HG03280 (cell line): ENCODE data around the gene DDX31.

ENCODE experiments used
- ATAC-seq: cut with Tn5 transposase; IDR thresholded peaks from one replicate; pipeline ENCODE4 v1.9.1; 2021; ENCODE audit warnings: mild to moderate bottlenecking, moderate library complexity; ENCODE audit not compliant: unreplicated experiment

The DDX31 gene

DNA sequence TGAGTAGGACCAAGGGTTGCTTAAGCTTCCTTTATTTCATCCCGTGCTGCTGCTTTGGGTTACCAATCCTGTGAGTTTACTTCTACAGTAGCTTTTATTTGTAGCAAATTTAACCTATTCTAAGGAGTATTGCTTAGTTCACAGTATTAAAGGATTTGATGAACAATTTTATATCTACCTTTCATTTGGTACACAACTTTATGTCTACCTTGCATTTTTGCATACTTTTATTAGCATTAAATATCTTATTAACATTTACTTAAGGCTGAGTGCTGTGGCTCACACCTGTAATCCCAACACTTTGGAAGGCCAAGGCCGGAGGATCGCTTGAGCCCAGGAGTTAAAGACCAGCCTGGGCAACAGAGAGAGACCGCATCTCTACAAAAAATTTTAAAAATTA lies 4.7 kb upstream of the DDX31 start:
- no peak for ATAC-seq

DNA sequence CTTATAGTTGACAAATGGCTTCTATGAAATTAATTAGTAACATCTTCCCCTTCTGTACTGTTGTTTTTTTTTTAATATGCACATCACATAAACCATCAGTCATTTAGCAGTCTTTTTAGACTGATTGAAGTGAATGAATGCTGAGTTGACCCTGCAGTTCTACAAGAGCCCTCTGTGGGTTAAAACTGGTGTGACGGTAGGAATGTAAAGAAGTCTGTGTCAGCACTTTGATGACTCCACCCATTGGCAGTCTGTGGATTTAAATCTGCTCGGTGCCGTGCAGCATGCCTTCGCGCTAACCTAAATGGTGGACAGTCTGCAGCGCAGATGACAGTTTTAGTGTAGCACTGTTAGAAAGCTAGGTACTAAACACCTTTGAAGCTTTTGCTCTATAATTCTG lies 3.6 kb upstream of the DDX31 start:
- no peak for ATAC-seq

DNA sequence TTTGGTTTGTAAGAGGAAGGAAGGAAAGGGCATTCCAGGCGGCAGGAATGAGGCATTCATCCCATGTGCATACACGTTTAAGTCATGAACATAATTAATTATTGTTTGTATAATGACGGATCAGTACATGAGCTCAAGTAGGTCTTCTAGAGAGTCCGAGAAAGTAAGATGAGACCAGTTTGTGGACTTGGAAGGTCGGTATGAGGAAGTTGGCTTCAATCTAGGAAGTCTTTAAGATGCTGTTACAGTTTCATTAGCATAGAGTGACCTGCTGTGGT lies 2.6 kb upstream of the DDX31 start:
- ATAC-seq = no peak

DNA sequence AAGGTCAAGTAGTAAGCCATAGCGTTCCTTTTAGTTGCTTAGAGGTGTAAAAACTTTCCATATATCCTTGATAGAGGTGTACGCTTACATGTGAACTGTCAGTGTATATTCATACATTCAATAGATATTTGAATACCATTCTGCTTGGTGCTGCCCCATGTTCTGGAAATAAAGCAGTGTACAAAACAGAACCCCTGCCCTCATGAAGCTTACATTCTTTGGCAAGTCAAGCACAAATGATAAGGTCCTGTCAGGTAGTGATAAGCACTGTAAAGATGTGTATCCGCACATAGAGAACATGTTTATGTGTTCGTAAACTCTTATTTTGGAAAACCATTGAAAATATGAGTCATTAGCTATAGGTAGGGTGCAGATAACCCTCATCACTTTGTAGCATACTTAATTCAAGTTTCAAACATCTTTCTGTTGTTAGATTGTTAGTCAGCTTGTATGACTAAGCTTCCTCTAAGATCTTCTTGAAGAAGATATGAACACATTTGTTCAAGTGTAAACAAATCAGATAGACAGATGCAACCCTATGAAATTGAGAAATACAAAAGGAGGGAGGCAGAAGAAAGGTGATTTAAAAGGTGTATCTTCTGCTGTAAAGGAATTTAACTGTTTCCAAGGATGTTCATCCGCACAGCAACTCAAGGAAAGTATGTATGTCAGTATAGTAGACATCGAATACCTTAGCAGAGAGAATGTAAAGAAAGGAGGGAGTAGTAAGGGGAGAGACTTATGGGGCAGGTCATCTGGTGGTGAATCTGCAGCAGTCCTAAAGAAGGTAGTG lies 2.0 kb upstream of the DDX31 start:
- no peak for ATAC-seq

DNA sequence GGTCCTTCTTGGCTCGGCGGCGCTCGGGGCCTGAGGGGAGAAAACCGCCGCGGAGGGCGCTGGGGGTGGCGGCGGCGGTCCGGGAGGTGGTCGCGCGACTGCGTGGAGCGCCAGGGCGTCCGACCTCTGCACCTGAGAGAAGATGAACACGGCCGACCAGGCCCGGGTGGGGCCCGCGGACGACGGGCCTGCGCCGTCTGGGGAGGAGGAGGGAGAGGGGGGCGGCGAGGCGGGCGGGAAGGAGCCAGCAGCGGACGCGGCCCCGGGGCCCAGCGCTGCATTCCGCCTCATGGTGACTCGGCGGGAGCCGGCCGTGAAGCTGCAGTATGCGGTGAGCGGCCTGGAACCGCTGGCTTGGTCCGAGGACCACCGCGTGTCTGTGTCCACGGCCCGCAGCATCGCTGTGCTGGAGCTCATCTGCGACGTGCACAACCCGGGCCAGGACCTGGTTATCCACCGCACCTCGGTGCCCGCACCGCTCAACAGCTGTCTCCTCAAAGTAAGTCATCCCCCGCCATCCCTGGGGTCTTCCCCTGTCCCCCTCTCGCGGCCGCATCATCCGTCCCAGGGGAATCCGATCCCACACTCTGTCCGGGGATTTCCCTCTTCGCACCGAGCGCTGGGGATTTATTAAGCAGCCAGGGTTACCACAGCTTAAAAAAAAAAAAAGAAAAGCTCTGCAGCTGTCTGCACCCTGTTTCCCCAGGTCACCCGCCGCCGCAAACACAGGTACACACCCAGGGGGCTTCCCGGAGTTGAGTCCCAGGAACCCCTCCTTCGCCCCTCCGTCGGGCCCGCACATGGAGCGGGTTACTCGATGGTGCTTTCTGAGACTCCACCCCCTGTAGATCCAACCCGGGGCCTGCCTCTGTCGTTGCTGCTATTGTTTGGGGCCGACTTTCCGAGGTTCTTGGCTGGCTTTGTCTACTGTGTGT lies 941 bp upstream of the DDX31 start, which contains the start of gene GTF3C4:
GTF3C4 (plus strand) TSS at position 8 of the 935 bp plus-strand sequence; CDS start at position 143, 135 bp downstream.
- peak; percentile 26 for ATAC-seq

DNA sequence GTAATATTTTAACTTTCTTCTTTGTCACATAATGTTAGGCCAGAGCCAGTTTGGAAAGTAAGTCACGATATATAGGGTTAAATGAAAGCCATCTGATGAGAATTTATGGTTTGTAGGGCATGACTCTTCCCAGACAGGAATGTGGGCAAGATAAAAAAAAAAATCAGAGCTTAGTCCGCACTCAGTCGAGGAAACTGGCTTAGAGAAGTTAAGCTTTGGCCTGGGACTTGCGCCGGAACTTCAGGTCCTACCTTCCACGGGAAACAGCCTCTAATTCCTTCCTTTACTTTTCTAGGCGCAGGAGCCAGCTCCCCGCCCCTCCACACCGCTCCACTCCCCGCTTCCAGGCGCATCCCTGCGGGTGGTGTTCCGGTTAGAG lies 475 bp downstream of the DDX31 start:
- ATAC-seq = no peak

DNA sequence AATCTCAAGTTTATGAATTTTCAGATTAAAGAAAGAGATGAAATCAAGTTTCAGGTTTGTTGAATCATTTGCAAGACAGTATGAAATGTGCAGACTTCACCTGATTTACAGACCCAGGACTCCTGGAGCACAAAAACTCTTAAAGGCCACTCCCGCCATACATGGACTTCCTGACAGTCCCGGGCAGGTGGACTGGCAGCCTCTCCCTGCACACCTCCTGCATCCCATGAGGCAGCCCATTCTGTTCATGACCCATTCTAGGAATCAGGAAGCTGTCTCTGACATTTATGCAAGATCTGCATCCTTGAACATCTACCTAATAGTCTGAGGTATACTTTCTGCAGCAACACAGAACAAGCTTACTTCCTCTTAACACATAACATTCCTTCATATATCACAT lies 5.9 kb downstream of the DDX31 start:
- no peak for ATAC-seq

DNA sequence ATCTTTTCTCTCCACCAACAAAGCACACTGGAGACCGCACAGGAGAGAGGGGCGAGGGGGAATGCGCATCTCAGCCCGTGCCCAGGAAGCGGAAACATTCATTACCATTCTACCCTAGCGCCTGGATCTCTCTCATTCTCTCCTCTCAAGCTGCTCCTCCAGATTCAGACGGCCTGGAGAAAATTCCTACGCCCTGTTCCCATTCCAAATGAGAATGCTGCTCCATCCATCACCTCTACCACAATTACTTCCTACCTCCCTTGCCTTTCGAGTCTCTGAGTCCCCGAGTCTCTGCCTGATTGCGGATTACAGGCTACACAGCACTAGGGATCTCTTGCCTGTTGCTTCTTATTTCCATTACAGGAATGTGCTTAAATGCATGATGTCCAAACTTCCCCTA lies 6.7 kb downstream of the DDX31 start:
- ATAC-seq = no peak

DNA sequence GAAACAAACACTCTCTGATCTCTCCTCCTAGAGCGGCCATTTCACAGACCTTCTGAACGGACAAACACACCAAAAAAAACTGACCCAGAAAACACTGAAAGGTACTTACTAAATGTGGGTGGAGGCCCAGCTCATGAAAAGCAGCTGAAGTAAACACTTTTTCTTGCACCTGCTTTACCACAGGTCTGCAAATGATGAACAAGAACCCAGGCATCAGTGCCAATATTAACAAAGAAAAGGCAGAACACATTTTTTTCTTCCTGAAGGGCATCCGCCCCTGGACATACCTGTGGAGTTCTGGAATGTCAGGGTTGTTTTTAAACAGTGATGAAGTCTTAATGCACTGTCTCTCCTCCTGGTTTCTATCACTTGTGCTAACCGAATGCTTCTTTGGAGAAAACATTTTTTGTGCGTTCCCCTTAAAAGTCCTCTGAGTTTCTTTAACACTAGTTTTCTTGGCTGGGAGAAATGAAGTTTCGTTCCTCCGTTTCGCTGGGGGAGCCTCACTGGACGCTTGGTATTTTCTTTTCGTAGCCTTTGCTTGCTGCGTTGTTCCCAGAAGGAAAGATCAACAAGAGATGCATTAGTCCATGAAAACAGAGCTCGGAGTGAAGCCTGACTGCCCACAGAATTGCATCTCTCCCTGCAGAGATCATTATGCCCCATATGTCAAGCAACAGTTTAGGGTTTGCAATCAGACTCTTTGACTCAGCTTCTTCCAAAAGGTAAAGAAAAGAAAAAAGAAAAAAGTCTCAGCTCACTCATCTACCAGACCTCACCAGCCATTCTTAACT lies 7.4 kb downstream of the DDX31 start:
- no peak for ATAC-seq

DNA sequence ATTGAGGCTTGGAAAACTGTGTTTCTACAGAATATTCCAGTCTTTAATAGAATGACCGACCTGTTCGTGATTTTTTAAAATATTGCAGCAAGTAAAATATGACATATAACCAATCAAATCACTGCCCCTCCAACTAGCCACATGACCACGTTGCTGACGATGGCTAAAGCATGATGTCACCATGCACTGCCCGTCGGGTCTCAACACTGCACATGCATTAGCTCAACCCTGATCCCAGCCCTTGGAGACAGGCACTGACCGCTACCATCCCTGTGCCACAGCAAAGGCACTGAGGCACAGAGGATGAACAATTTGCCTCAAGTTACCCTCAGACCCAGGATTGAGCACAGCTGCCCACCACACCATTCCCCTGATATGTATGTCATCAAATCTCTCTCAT lies 13.5 kb downstream of the DDX31 start:
- ATAC-seq = no peak

DNA sequence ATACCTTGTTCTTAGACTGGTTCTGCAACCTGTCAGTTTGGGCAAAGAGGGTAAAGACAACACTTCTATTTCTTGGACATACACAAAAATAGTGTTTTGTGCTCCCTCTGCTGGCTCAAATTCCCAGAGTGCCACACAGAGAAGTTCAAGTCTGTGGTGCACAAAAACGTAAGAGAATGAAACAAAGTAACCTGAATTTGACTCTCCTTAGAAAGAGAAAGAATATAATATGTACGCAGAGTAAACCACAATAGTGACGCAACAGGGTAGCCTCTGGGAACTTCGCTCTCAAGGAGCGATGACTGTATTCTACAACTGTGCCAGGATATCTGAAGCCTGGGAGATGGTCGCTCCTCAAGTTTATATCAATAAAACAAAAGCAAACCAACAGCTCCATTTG lies 18.5 kb downstream of the DDX31 start:
- no peak for ATAC-seq

DNA sequence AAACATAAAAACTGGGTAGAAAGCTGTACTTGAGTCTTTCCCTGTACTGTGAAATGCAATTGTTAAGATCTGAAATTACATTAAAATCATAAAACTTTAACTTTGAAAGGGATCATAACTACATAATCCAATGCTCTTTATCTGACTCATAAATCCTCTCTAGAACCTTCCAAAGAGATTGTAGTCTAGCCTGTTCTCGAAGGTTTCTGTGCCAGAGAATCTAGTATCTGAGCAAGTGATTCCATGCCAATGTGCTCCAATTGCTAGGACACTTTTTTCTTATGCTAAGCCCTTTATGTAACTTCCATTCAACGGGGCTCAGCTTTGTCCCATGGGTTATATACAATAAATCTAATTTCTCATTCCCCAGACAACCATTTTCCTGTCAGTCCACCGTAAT lies 21.1 kb downstream of the DDX31 start:
- ATAC-seq = no peak

DNA sequence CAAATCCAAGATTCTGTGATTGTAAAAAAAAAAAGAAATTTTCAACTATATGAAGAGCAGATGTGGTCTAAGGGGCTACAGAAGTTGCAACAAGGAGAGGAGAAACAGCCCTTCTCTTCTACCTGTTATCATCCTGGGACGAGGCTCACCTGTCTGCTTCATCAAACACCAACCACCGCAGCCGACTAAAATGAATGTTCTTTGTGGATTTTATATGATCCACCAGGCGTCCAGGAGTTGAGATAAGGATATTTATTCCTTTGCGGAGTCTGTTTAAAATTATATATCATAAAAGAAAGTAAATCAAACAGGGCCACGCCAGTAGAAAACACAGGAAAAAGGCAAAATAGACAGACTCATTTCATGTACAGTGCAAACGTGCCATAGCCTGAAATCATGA lies 21.5 kb downstream of the DDX31 start:
- ATAC-seq = no peak

DNA sequence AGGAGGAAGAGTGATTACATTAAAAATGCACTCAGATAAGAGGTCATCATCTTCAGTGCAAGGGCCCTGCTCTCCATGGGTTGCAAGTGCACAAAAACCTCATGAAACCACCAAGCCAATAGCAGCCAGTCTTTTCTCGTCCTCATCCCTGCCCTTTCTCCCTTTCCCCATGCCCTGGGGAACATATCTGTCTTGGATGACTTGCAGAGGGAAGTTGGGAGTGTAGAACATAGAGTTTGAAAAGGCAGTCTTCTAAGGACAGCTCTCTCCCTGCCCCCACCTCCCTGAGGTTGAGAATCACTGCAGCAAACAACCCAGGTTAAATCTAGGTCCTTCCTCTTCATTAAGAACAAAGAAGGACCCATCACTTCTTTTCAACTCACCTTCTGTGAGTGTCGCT lies 22.0 kb downstream of the DDX31 start:
- ATAC-seq = no peak

DNA sequence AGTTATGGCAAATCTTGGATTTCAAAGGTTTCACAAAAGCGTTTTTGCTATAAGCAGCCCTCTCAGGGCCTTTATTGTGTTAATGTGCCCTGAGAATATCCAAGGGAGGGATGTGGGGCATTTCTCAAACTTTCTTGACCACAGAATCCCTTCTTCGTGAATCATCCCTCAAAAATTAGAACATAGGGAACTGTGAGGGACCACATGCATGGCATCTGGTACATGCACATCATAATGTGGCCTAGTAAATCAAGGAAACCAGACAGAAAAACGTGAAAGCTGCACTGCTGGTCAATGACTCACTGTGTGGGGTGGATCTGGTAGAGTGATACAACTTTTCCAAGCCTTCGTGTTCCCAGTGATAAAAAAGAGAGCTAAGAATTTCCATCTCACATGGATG lies 22.4 kb downstream of the DDX31 start:
- no peak for ATAC-seq

DNA sequence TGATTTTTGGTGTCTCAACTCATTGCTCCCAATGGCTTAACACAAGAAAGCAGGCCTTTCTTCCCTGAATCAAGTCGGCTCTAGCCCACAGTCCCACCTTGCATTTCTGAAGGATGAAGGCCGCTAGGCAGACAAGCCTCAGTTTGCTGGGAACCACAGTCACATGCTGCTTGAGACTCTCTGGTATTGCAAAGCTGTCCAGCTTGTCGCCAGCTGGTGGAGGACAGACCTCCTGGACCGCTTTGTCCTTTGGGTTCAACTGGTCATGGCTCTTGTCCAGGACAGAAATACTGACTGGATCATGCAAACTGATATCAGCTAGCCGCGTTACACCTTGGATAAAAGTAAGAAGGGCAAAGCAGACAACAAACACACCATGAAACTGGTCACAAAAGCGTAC lies 23.1 kb downstream of the DDX31 start:
- ATAC-seq = no peak

DNA sequence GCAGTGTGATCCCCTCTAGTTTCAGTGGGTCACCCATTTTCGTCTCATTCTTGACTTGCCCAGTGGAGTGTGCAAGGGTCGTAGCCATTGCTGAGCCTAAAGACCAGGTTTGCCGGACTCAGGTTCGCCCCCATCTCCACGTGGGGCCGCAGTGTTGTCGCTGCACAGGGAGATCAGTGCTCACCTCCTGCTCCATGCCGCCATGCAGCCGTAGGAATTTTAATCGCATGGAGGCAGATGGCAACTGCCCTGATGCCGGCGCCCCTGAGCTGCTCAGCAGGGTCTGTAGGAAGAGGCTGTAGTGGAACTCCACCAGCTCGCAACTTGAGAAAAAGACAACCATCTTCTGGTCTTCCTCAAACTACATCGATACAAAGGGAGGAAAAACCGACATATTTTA lies 24.1 kb downstream of the DDX31 start:
- no peak for ATAC-seq

DNA sequence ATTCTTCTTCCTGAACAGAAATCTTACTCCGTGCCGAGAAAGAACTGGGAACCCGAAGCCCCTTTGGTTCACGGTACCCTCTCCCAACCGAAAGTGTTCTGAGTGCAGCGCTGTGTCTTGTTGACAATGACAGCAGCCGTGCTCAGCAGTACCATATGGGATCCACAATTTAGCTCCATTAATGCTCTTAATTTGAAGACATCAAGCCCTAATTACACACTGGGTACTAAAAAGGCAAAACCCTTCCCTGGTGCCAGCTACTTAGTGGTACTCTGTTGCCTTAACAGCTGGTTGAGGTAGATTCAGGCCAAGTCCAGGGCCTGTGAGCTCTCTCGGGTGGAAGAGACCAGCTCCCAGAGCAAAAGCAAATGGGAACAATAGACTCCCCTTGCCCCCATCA lies 24.5 kb downstream of the DDX31 start:
- ATAC-seq = no peak

DNA sequence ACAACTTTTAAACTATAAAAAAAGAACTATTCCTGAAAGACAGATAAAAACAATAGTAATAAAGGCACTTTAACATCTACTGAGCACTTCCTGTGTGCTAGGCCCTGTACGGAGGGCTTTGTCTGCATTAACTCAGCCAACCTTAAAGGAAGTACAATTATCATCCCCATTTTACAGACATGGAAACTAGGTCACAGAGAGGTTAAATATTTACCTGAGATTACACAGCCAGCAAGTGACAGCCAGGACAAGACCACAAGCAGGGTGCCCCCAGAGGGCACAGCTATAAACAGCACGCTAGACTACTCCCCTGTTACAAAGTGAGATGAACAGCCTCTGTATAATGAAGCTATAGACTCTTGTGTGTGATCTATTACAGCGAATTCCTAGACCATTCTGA lies 25.5 kb downstream of the DDX31 start:
- ATAC-seq = no peak

DNA sequence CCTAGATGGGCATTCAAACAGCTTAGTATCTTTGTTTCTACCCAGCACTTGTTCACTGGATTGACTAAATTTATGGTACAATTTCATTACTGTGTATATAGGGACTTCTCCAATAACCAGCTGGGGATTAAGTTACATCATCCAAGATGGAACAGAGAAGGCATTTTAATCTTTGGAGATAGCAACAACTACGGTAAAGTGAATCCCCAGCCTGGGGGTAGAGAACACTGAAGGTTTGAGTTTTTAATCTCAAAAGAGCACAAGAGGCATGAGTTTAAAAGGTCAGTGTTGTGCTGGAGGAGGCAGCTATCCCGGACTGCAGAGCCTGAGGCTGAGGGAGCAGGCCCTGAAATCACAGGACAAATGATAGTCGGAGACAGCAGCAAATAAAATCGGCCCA lies 28.6 kb downstream of the DDX31 start:
- no peak for ATAC-seq

DNA sequence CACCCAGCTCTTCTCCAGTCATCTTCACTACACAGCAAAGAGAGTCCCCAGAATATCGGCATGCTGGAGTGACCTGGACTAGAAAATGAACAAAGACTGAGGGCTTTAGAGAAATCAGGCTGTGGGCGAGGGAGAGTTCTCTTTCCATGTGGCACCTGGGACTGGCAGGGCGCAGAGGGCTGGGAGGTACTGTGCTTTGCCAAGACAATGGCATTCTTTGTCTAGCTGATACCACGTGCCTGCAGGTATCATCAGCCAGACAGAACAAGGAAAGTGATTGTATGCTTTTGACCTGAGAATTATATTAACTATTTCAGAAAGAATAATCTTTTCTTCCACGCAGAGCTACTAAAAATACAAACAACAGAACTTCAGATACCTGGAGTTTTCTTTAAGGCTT lies 30.5 kb downstream of the DDX31 start:
- ATAC-seq = no peak

DNA sequence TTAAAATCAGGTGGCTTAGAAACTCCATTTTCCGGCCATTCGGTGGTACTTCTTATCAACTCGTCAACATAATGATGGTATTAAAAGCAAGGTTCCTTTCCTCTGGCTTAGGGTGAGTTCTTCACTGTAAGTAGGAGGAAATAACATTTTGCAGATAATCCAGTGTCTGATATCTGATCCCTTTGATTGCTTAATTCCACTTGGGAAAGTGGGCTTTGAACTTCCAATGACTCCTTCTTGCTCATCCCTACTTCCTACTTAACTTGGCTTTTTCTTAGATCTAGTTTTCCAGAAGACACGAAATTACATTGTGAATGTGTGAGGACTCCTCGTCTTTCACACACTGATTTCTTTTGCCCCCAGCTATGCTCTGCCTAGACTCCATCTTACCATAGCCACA lies 31.5 kb downstream of the DDX31 start:
- no peak for ATAC-seq
